H1 (cell line): ENCODE measurements around the gene FIP1L1. TPM values are rescaled to one million over a fixed set of nuclear protein-coding genes. Genes with fewer than 3 reads are reported as not detected.

Experiments
- CTCF ChIA-PET: fragments of 300-600 bp; sonication (Branson Sonifier 250); formaldehyde crosslinking; loops from one replicate; lab custom pipeline; 2021; ENCODE audit not compliant: partially characterized antibody; lab: Charles Lee
- POLR2A ChIA-PET: fragments of 300-600 bp; sonication (Branson Sonifier 250); formaldehyde crosslinking; loops from one replicate; lab custom pipeline; 2021; ENCODE audit warnings: inconsistent platforms; ENCODE audit not compliant: partially characterized antibody; lab: Charles Lee
- DNase-seq, 2 experiments: peaks; one replicate each; pipeline versions ENCODE4 v3.0.0 to v3.0.0-alpha.2; 2010 to 2022; ENCODE audit warnings: low spot score in 2 of 2, low read depth in 1 of 2, mixed read lengths in 1 of 2
- FAIRE-seq: peaks from 2 replicates; lab custom pipeline; 2011; peaks lifted over from hg19 to GRCh38; lab: Jason Lieb, UNC
- H2AFZ ChIP-seq: 2 replicates; pipeline ENCODE4 v1.8.1; 2012; ENCODE audit warnings: low read length, inconsistent platforms
- H2AK5ac ChIP-seq: 2 replicates; pipeline ENCODE4 v1.6.1; 2013; ENCODE audit warnings: low read depth, low read length
- H2BK120ac ChIP-seq: replicated peaks from 2 replicates; pipeline ENCODE3; 2013; ENCODE audit warnings: low read depth, low read length, inconsistent platforms
- H2BK12ac ChIP-seq: 2 replicates; pipeline ENCODE4 v1.6.1; 2013; ENCODE audit warnings: low read depth, low read length
- H2BK15ac ChIP-seq: 2 replicates; pipeline ENCODE4 v1.6.1; 2013; ENCODE audit warnings: low read length
- H2BK20ac ChIP-seq: 2 replicates; pipeline ENCODE4 v1.6.1; 2013; ENCODE audit warnings: low read length
- H2BK5ac ChIP-seq: 2 replicates; pipeline ENCODE4 v1.6.1; 2013; ENCODE audit warnings: low read depth, low read length
- H3K14ac ChIP-seq: 2 replicates; pipeline ENCODE4 v1.6.1; 2013; ENCODE audit warnings: inconsistent platforms; ENCODE audit not compliant: insufficient read length
- H3K18ac ChIP-seq: 2 replicates; pipeline ENCODE4 v1.6.1; 2013; ENCODE audit warnings: low read length; ENCODE audit errors: extremely low read depth
- H3K23ac ChIP-seq: 2 replicates; pipeline ENCODE4 v1.6.1; 2013; ENCODE audit warnings: inconsistent platforms; ENCODE audit not compliant: insufficient read length
- H3K23me2 ChIP-seq: 2 replicates; pipeline ENCODE4 v1.6.1; 2013; ENCODE audit warnings: low read depth, low read length
- H3K27ac ChIP-seq: 2 replicates; pipeline ENCODE4 v1.6.1; 2011; ENCODE audit warnings: low read depth, low read length, inconsistent platforms
- H3K27me3 ChIP-seq, 4 experiments: replicated peaks in 1 of 4; 1 replicate in 1 of 4; 2 replicates in 3 of 4; pipeline versions ENCODE4 v1.6.1 to v1.8.1; 2011 to 2013; ENCODE audit warnings: low read length in 3 of 4, mild to moderate bottlenecking in 3 of 4, inconsistent platforms in 2 of 4, mixed read lengths in 2 of 4, moderate library complexity in 1 of 4; ENCODE audit not compliant: control insufficient read depth in 3 of 4, insufficient read depth in 3 of 4; ENCODE audit errors: extremely low read depth in 1 of 4
- H3K36me3 ChIP-seq, 4 experiments: 2 replicates each; pipeline versions ENCODE4 v1.6.1 to v1.8.1; 2011 to 2013; ENCODE audit warnings: mild to moderate bottlenecking in 4 of 4, low read length in 3 of 4, moderate library complexity in 2 of 4, control low read depth in 1 of 4, inconsistent platforms in 1 of 4; ENCODE audit not compliant: insufficient read depth in 4 of 4, control insufficient read depth in 2 of 4
- H3K4ac ChIP-seq: replicated peaks from 2 replicates; pipeline ENCODE3; 2013; ENCODE audit warnings: low read length, low read depth, mixed read lengths, inconsistent platforms; ENCODE audit not compliant: insufficient read length
- H3K4me1 ChIP-seq, 4 experiments: replicated peaks in 1 of 4; 1 replicate in 1 of 4; 2 replicates in 3 of 4; pipeline versions ENCODE4 v1.6.1 to v1.8.1; 2011 to 2013; ENCODE audit warnings: low read length in 3 of 4, inconsistent platforms in 2 of 4, mixed read lengths in 1 of 4; ENCODE audit not compliant: insufficient read depth in 4 of 4, control insufficient read depth in 3 of 4
- H3K4me2 ChIP-seq, 2 experiments: 2 replicates each; pipeline versions ENCODE4 v1.6.1 to v1.8.1; 2011 to 2013; ENCODE audit warnings: low read depth in 2 of 2, low read length in 2 of 2, control low read depth in 1 of 2, inconsistent platforms in 1 of 2, mild to moderate bottlenecking in 1 of 2; ENCODE audit not compliant: insufficient read depth in 1 of 2
- H3K4me3 ChIP-seq, 4 experiments: fragments of 200-600, 300-600 bp in 1 of 4; sonication (generic), shearing (Covaris generic), sonication (Bioruptor Twin) in 1 of 4; 2 replicates each; pipeline versions ENCODE4 v1.5.1 to v1.8.1; 2011 to 2016; ENCODE audit warnings: low read length in 4 of 4, low read depth in 3 of 4, control low read depth in 2 of 4, inconsistent platforms in 2 of 4, mild to moderate bottlenecking in 2 of 4, mixed read lengths in 1 of 4, moderate library complexity in 1 of 4; ENCODE audit not compliant: insufficient read depth in 2 of 4; ENCODE audit errors: extremely low read depth in 1 of 4
- H3K56ac ChIP-seq: replicated peaks from 2 replicates; pipeline ENCODE3; 2013; ENCODE audit warnings: low read depth, mild to moderate bottlenecking, mixed read lengths, low read length, inconsistent platforms; ENCODE audit not compliant: insufficient read length
- H3K79me1 ChIP-seq: 2 replicates; pipeline ENCODE4 v1.6.1; 2013; ENCODE audit warnings: low read depth, low read length, control low read depth
- H3K79me2 ChIP-seq, 2 experiments: 2 replicates each; pipeline versions ENCODE4 v1.6.1 to v1.8.1; 2012 to 2013; ENCODE audit warnings: low read length in 2 of 2, mild to moderate bottlenecking in 2 of 2, inconsistent platforms in 1 of 2; ENCODE audit not compliant: insufficient read depth in 2 of 2, control insufficient read depth in 1 of 2
- H3K9ac ChIP-seq, 4 experiments: replicated peaks in 1 of 4; 1 replicate in 1 of 4; 2 replicates in 3 of 4; pipeline versions ENCODE4 v1.6.1 to v1.8.1; 2011 to 2013; ENCODE audit warnings: low read depth in 3 of 4, low read length in 3 of 4, control low read depth in 2 of 4, mild to moderate bottlenecking in 2 of 4, moderate library complexity in 2 of 4, inconsistent platforms in 1 of 4; ENCODE audit errors: extremely low read depth in 1 of 4
- H3K9me3 ChIP-seq, 2 experiments: 2 replicates each; pipeline versions ENCODE4 v1.6.1 to v1.8.1; 2012 to 2013; ENCODE audit warnings: mild to moderate bottlenecking in 2 of 2, moderate library complexity in 2 of 2, control low read depth in 1 of 2, inconsistent platforms in 1 of 2, low read depth in 1 of 2, low read length in 1 of 2, mixed read lengths in 1 of 2; ENCODE audit not compliant: insufficient read depth in 2 of 2
- H4K20me1 ChIP-seq, 2 experiments: replicated peaks in 1 of 2; 2 replicates each; pipeline versions ENCODE3 to v1.8.1; 2011 to 2013; ENCODE audit warnings: inconsistent platforms in 2 of 2, low read length in 2 of 2, mild to moderate bottlenecking in 1 of 2; ENCODE audit not compliant: insufficient read depth in 2 of 2, control insufficient read depth in 1 of 2
- H4K5ac ChIP-seq: 2 replicates; pipeline ENCODE4 v1.6.1; 2013; ENCODE audit warnings: low read length, low read depth, mixed read lengths, inconsistent platforms; ENCODE audit not compliant: insufficient read length
- H4K8ac ChIP-seq: 2 replicates; pipeline ENCODE4 v1.8.0; 2013; ENCODE audit warnings: mild to moderate bottlenecking, moderate library complexity, low read length, inconsistent platforms; ENCODE audit not compliant: insufficient read depth; ENCODE audit errors: extremely low read depth
- H4K91ac ChIP-seq: replicated peaks from 2 replicates; pipeline ENCODE3; 2013; ENCODE audit warnings: low read length, mixed read lengths, inconsistent platforms; ENCODE audit not compliant: insufficient read length
- CREB1 ChIP-seq: IDR thresholded peaks from 2 replicates; pipeline ENCODE4 v1.6.1; 2012; ENCODE audit warnings: inconsistent platforms
- CTCF ChIP-seq, 3 experiments: IDR thresholded peaks; 1 replicate in 2 of 3; 2 replicates in 1 of 3; pipeline versions ENCODE4 v1.5.1 to v1.6.1; 2011; ENCODE audit warnings: low read length in 3 of 3, mild to moderate bottlenecking in 3 of 3, inconsistent platforms in 2 of 3, low read depth in 1 of 3, moderate library complexity in 1 of 3; ENCODE audit not compliant: insufficient read depth in 1 of 3; ENCODE audit errors: control extremely low read depth in 1 of 3
- FOSL1 ChIP-seq: IDR thresholded peaks from 2 replicates; pipeline ENCODE4 v1.6.1; 2011; ENCODE audit warnings: mild to moderate bottlenecking, low read depth, low read length, moderate library complexity; ENCODE audit not compliant: insufficient read depth
- HDAC2 ChIP-seq, 2 experiments: fragments of 300-600 bp in 1 of 2; sonication (generic) in 1 of 2; IDR thresholded peaks; 2 replicates each; pipeline ENCODE4 v1.6.1; 2011 to 2012; ENCODE audit warnings: low read depth in 2 of 2, low read length in 2 of 2, mild to moderate bottlenecking in 2 of 2, moderate library complexity in 2 of 2, borderline replicate concordance in 1 of 2, inconsistent platforms in 1 of 2
- HDAC6 ChIP-seq: IDR thresholded peaks from one replicate; pipeline ENCODE4 v1.7.1; 2012; ENCODE audit warnings: low read depth, mild to moderate bottlenecking, inconsistent platforms, low read length, moderate library complexity
- JUN ChIP-seq: IDR thresholded peaks from 2 replicates; pipeline ENCODE4 v1.6.1; 2011; ENCODE audit warnings: low read depth, mild to moderate bottlenecking, improper control_type of control experiment, low read length
- MAFK ChIP-seq: IDR thresholded peaks from 2 replicates; pipeline ENCODE4 v1.6.1; 2012; ENCODE audit warnings: low read depth, mild to moderate bottlenecking, improper control_type of control experiment, low read length
- SRF ChIP-seq: IDR thresholded peaks from 2 replicates; pipeline ENCODE4 v1.6.1; 2011; ENCODE audit warnings: mild to moderate bottlenecking, low read depth, low read length, moderate library complexity
- TAF1 ChIP-seq: IDR thresholded peaks from 2 replicates; pipeline ENCODE4 v1.6.1; 2011; ENCODE audit warnings: mild to moderate bottlenecking, low read depth, low read length
- ZNF274 ChIP-seq: IDR thresholded peaks from 2 replicates; pipeline ENCODE4 v1.7.0; 2012; ENCODE audit warnings: low read length, borderline replicate concordance; ENCODE audit errors: extremely low read depth
- WGBS, 2 experiments: shearing (Covaris generic) in 1 of 2; methylation state at CpG; one replicate each; pipeline versions ENCODE4 v1.1.6 to v1.1.7; 2013 to 2015; ENCODE audit warnings: low lambda C conversion rate in 2 of 2, mixed read lengths in 2 of 2, inconsistent platforms in 1 of 2, low coverage in 1 of 2, missing lambda C conversion rate in 1 of 2; ENCODE audit not compliant: insufficient replicate concordance in 2 of 2, insufficient coverage in 1 of 2, insufficient read length in 1 of 2; ENCODE audit errors: extremely low coverage in 1 of 2, missing lambda C conversion rate in 1 of 2; 5-methylcytosine and 5-hydroxymethylcytosine counted together
- polyA plus RNA-seq, 7 experiments: library from polyadenylated mRNA; depleted of rRNA in 3 of 7; stranded (reverse) in 5 of 7; unstranded in 2 of 7; fragments of >200 nt in 5 of 7; fragments of 200-250 nt in 2 of 7; gene quantifications; 1 replicate in 5 of 7; 2 replicates in 1 of 7; 4 replicates in 1 of 7; pipeline versions ENCODE4 v1.2.1 to v1.2.3, GENCODE V29; 2011 to 2013; ENCODE audit warnings: missing spikeins in 2 of 7, mixed read lengths in 2 of 7
- total RNA-seq: library from RNA; stranded (reverse); fragmentation: NEBNext Ultra II Directional; extraction: Animal tissue kit (Norgen Biotek cat#: 25700); gene quantifications from 2 replicates; pipeline ENCODE4 v1.2.1, GENCODE V29; 2021

FIP1L1 gene
- total and polyA plus RNA-seq, 2 of the 8 experiments (the other 6 are each of a cell fraction or from before 2014, with no cell fraction given) = 19.5 to 53.7 TPM

GRCh38 chr4:53371843-53372521, 5.5 kb upstream of the FIP1L1 start:
- Histone ChIP-seq H3K23ac (no peak overlapping the region), H4K20me1 (no peaks in the 10 kb centered on the region), H4K5ac (no peak overlapping the region), H3K18ac (no peak overlapping the region), H3K79me1 (no peaks in the 10 kb centered on the region), H4K91ac (no peak overlapping the region), H3K4me3 (no peak overlapping the region), H2BK15ac (no peak overlapping the region), H2BK20ac (no peak overlapping the region), H3K27ac (no peak overlapping the region), H3K4ac (no peak overlapping the region), H2AFZ (no peak overlapping the region), H2BK5ac (no peak overlapping the region), H3K4me1 (no peaks in the 10 kb centered on the region), H3K9ac (no peak overlapping the region), H3K23me2 (no peaks in the 10 kb centered on the region; the same call in 1 of the 2 replicates), H2BK12ac (no peak overlapping the region), H3K56ac (no peak overlapping the region), H2AK5ac (no peak overlapping the region), H3K4me2 (no peak overlapping the region), H3K9me3 (no peaks in the 10 kb centered on the region), H3K79me2 (no peaks in the 10 kb centered on the region), H3K14ac (no peak overlapping the region), H3K27me3 (peaks cover 2 to 8% (median 2%) of the 10 kb centered on the region in 4 experiments; a peak in 4 of 7 replicates), H4K8ac (no peak overlapping the region), H3K36me3 (no peaks in the 10 kb centered on the region), H2BK120ac (no peak overlapping the region)
- WGBS, 2 experiments = 90% methylated on average over 4 of the region's 4 CpGs; no CpG with 5 or more reads in 1 of the 2 experiments
- TF ChIP-seq MAFK = no peak
- no peak for TF ChIP-seq TAF1
- TF ChIP-seq JUN = no peak
- no peak for TF ChIP-seq CREB1
- no peak for TF ChIP-seq CTCF (IDR thresholded peaks at IDR 0.05; ENCODE audit: control extremely low read depth in 1 of 3, insufficient read depth in 1 of 3, low read depth in 1 of 3, low read length in 3 of 3)
- no peak for TF ChIP-seq HDAC2 (IDR thresholded peaks at IDR 0.05; ENCODE audit: borderline replicate concordance in 1 of 2, low read depth in 2 of 2, low read length in 2 of 2)
- TF ChIP-seq ZNF274 = no peak
- TF ChIP-seq FOSL1 = no peak
- TF ChIP-seq HDAC6 = no peak
- TF ChIP-seq SRF = no peak
- CTCF ChIA-PET = no interaction called here
- DNase-seq (no peak), FAIRE-seq (no peak)
- POLR2A ChIA-PET = no interaction called here
